Measurements from ENCODE around the gene ATXN2.
"Not testable (repeated sequence)": the region's sequence is repeated elsewhere in the genome, so short reads cannot be mapped to it uniquely, and the experiment has no call there.

Gene ATXN2

GRCh38 chr12:111529424-111530368 lies 69.4 kb downstream of the ATXN2 start:
- TF ChIP-seq CTCF (IDR thresholded peaks at IDR 0.05) (peak; percentile 96), ZFX (IDR thresholded peaks at IDR 0.05; ENCODE audit: borderline replicate concordance) (no peak)
- H3K27ac ChIP-seq: no peak overlapping the region

GRCh38 chr12:111523587-111524167 lies 75.4 kb downstream of the ATXN2 start:
- no peak for TF ChIP-seq CTCF (IDR thresholded peaks at IDR 0.05)
- no peak for TF ChIP-seq ZFX (IDR thresholded peaks at IDR 0.05; ENCODE audit: borderline replicate concordance)

GRCh38 chr12:111521801-111522200 lies 77.3 kb downstream of the ATXN2 start:
- no peak overlapping the region for H3K27ac ChIP-seq
- no peak for TF ChIP-seq CTCF (IDR thresholded peaks at IDR 0.05)
- no peak for TF ChIP-seq ZFX (IDR thresholded peaks at IDR 0.05; ENCODE audit: borderline replicate concordance)

More at GRCh38 chr12:111523587-111524167, 75.4 kb downstream of the ATXN2 start:
- no peak overlapping the region for H3K27ac ChIP-seq

- TF ChIP-seq ZFX (IDR thresholded peaks at IDR 0.05; ENCODE audit: borderline replicate concordance) (no peak), CTCF (IDR thresholded peaks at IDR 0.05) (no peak)
- H3K27ac ChIP-seq: no peak overlapping the region
Observed at GRCh38 chr12:111519937-111520336, 79.2 kb downstream of the ATXN2 start.

- H3K27ac ChIP-seq: no peak overlapping the region
- TF ChIP-seq CTCF (IDR thresholded peaks at IDR 0.05): no peak
- no peak for TF ChIP-seq ZFX (IDR thresholded peaks at IDR 0.05; ENCODE audit: borderline replicate concordance)
Observed at GRCh38 chr12:111519083-111519482, 80.0 kb downstream of the ATXN2 start.

- not testable (repeated sequence) for H3K27ac ChIP-seq
Observed at GRCh38 chr12:111507719-111508118, 91.4 kb downstream of the ATXN2 start.

- H3K27ac ChIP-seq: not testable (repeated sequence)
Observed at GRCh38 chr12:111507258-111507657, 91.9 kb downstream of the ATXN2 start.

GRCh38 chr12:111506260-111506659 lies 92.9 kb downstream of the ATXN2 start:
- TF ChIP-seq ZFX (IDR thresholded peaks at IDR 0.05; ENCODE audit: borderline replicate concordance): no peak
- no peak for TF ChIP-seq CTCF (IDR thresholded peaks at IDR 0.05)
- H3K27ac ChIP-seq: no peak overlapping the region
